Measurements from ENCODE around the gene NRTN.
"Not testable (repeated sequence)": the region's sequence is repeated elsewhere in the genome, so short reads cannot be mapped to it uniquely, and the experiment has no call there.

NRTN gene

DNA sequence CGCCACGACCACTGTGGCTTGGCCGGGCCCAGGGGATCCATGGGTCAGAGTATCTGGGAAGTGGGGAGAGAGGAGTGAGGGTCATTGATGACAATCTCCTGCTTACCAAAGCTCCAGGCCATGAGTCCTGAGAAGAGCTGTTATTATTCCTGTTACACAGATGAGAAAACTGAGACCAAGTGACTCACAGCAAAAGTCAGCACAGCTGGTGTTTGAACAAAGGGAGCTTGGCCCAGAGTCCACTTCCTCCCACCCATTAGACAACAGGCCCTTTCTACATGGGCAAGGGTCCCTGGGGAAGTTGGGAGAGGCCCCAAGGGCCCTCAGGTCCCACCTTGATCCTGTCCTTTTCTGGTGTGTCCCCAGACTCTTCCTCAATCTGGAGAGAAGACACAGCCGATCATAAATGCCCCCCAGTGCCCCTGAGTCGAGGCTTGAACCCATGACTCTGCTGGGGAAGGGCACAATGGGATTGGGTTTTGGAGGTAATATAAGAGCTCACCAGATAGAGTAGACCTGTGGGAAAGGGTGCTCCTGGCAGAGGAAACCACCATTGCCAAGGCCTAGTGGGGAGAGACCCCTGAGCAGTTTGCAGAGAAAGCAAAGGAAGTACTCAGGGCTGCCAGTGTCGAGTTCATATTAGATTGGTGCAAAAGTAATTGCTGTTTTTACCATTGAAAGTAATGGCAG, 27.8 kb downstream of the NRTN start:
- in situ Hi-C loops (cut with HindIII; ENCODE audit: low sequenced_read_pairs), result no loop called here

DNA sequence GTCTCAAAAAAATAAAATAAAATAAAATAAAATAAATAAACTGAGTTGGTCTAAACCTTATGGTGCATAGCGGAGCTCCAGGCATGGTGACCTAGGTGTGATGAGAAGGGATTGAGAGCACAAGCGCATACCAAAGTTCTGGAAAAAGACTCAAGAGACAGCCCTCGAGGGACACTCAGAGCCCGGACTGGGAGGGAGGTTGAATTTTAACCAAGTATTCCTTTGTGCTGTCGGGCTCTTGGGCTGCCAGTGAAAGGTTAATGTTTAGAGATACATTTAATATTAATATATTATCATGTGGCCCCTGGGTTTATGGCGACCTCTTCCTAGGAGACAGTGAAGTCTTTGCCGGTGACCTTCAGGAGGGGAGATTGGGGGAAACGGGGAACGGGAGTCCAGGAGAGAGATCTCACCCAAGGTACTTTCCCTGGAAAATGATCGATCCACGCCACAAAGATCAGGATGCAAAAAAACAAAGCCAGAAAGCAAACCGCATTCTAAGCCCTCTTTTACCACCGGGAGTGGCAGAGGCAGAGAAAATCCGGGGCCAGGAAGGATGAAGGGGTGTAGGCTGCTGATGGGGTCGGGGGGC, 33.0 kb downstream of the NRTN start:
- in situ Hi-C loops (cut with HindIII; ENCODE audit: low sequenced_read_pairs), result no loop called here

DNA sequence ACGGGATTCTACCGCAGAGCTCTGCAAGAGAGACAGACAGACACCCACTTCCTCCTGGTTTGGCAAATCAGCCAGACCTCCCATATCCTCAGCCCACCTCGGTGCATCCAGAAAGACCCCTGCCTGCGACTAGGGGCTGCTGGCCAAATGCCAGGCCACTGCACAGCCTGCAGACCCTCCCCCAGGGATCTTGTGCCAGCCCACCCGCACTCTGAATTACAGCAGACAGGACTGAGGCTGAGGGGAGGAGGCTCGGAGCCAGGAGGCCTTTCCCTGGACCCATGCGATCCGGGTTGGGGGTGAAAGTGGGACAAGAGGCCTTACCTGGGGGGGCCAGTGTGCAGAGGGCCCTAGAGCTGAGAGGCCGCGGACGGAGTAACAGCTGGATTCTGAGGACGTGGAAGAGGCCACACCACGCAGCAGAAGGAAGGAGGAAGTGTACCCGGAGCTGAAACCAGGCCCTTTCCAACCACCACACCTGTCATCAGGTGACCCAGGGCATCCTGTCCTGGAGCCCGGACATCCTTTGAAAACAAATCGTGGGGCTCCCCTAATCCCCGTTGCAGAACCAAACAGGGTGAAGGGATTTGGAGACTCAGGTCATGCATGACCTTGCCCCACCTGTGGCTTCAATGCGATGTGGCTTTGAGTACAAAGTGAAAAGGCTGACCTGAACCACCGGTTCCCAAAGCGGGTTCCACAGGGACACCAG, 33.6 kb downstream of the NRTN start:
- in situ Hi-C loops (cut with HindIII; ENCODE audit: low sequenced_read_pairs), result no loop called here

DNA sequence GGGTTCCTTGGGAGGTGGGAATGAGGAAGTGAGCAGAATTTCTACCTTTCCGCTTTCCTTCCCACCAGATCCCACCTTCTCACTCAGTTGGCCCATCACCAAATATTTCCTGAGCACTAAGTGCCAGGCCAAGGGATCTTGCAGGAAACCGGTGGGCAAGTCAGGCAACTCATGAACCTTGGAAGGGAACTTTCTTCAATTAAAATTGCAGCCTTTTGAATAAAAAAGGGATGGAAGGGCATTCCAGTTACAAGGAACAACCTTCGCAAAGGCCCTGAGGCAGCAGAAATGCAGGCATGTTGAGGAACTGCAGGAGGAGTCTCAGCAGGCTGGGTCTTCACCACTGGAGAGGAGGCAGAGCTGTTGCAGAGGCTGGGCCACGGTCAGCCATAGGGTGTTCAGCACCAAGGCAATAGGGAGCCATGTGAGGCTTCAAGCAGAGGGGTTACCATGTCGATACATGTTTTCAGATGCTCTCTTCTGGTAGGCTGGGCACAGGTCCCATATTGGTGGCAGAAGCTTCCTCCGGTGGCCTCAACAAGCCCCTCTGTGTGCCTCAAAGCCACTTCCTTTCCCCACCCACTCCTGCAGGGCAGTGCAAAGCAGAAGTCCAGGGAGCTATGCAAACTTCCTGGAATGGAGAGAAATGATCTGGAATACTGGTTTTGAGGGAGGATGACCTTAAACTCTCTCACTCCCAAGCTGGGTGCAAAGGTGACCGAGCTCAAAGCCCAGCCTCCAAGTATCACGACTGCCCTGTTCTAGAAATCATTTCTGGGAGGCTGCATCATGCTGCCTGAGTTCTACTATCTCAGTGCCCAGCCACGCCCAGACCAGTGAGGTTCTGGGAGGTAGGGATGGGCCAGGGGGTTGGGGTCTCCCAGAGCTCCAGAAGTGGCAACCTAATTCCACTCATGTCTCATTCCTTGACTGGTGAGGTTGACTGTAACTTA, 34.5 kb downstream of the NRTN start, which contains the start of gene FUT6:
Gene FUT6 (minus strand): TSS at position 638 of the 953 bp plus-strand sequence. CDS start 7,135 bp downstream, outside the sequence.
- in situ Hi-C loops (cut with HindIII; ENCODE audit: low sequenced_read_pairs), result no loop called here

DNA sequence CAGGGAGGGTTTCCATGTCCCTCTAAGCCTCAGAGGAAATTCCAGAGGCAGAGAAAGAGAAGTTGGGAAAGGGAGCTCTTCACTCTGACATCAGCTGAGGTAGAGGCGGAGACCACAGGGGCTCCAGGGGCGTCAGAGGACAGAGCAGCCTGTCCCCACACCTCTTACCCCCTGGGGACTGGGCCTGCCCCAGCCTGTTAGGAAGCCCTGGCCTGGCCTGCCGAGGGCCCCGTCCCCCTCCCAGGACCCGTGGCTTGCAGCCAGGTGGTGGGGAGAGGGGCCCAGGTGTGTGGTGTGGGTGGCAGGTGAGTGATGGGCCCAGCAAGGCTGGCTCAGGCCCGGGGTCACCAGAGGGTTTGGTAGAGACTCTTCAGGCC, 36.9 kb downstream of the NRTN start:
- in situ Hi-C loops (cut with HindIII; ENCODE audit: low sequenced_read_pairs), result not testable (repeated sequence)

DNA sequence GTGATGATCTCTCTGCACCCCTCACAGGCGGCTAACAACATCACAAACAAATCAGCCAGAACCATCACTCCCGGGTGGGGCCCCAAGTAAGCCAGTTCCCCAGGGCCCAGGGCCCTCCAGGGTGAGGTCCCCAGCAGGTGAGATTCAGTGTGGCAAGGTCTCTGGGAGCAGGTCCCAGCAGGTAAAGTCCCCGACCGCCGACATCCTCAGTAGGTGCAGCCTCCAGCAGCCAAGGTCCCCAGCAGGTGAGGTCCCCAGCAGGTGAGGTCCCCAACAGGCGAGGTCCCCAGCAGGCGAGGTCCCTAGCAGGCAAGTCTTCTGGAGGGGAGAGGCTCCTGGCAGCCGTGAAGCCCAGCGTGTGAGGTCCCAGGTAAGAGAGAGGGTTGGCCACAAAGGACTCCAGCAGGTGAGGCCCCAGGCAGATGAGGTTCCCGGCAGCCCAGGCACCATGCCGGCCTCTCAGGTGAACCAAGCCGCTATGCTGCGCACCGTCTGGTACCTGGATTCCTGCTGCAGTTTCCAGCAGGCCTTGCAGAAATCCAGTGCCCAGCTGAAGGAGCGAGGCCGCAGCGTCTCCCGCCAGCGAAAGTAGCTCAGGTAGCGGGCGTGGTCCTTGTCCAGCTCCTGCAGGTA, 38.5 kb downstream of the NRTN start:
- in situ Hi-C loops (cut with HindIII; ENCODE audit: low sequenced_read_pairs), result no loop called here

DNA sequence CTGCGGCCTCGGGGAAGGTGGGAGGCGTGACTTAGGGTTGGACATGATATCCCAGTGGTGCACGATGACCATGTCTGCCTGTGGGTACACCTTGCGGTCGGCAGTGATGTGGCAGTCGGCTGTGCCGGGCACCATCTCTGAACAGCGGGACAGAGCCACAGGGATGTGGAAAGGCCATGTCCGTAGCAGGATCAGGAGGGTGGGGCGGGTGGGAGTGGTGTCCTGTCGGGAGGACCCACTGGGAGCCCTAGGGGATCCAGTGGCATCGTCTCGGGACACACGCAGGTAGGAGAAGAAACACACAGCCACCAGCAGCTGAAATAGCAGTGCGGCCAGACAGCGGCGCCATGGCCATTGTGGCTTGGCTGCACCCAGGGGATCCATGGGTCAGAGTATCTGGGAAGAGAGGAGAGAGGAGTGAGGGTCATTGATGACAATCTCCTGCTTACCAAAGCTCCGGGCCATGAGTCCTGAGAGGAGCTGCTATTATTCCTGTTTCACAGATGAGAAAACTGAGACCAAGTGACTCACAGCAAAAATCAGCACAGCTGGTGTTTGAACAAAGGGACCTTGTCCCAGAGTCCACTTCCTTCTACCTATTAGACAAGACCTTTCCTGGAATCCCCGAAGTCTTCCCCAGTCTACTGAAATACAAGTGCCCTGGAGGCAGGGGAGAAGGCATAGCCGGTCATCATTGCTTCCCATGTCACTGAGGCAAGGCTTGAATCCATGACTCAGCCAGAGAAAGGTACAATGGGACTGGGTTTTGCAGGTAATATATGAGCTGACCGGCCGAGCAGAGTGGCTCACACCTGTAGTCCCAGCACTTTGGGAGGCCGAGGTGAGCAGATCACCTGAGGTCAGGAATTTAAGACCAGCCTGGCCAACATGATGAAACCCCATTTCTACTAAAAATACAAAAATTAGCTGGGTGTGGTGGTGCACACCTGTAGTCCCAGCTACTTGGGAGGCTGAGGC, 39.9 kb downstream of the NRTN start:
- in situ Hi-C loops (cut with HindIII; ENCODE audit: low sequenced_read_pairs), result no loop called here

DNA sequence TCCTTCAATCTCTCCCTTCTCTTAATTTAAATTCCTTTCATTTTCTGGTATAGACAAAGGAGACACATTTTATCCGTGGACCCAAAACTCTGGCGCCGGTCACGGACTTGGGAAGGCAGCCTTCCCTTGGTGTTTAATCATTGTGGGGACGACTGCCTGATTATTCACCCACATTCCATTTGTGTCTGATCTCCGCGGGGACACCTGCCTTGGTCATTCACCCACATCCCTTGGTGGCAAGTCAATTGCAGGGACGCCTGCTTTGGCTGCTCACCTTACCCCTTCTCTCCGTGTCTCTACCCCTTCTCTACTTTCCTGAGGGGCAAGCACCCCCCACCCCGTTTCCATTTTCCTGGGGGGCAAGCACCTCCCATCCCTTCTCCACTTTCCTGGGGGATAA, 43.0 kb downstream of the NRTN start:
- in situ Hi-C loops (cut with HindIII; ENCODE audit: low sequenced_read_pairs), result not testable (repeated sequence)

DNA sequence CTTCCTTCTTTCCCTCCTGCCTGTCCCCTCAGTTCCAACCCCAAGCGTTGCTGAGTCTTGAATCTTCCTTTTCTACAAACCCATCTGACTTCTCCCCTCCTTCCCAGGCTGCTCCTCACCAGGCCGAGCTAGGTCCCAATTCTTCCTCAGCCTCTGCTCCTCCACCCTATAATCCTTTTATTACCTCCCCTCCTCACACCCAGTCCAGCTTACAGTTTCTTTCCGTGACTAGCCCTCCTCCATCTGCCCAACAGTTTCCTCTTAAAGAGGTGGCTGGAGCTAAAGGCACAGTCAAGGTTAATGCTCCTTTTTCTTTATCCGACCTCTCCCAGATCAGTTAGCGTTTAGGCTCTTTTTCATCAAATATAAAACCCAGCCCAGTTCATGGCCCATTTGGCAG, 43.8 kb downstream of the NRTN start:
- in situ Hi-C loops (cut with HindIII; ENCODE audit: low sequenced_read_pairs), result not testable (repeated sequence)

DNA sequence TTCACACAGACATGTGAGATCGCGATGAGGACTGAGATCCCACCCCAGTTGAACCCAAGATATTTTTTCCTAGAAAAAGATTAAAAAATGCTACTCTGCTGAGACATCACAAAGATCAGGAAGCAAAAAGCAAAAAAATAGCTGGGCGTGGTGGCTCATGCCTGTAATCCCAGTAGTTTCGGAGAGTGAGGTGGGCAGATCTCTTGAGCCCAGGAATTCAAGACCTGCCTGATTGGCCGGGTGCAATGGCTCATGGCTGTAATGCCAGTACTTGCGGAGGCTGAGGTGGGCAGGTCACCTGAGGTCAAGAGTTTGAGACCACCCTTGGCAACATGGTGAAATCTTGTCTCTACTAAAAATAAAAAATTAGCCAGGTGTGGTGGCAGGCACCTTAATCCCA, 45.3 kb downstream of the NRTN start:
- in situ Hi-C loops (cut with HindIII; ENCODE audit: low sequenced_read_pairs), result no loop called here

DNA sequence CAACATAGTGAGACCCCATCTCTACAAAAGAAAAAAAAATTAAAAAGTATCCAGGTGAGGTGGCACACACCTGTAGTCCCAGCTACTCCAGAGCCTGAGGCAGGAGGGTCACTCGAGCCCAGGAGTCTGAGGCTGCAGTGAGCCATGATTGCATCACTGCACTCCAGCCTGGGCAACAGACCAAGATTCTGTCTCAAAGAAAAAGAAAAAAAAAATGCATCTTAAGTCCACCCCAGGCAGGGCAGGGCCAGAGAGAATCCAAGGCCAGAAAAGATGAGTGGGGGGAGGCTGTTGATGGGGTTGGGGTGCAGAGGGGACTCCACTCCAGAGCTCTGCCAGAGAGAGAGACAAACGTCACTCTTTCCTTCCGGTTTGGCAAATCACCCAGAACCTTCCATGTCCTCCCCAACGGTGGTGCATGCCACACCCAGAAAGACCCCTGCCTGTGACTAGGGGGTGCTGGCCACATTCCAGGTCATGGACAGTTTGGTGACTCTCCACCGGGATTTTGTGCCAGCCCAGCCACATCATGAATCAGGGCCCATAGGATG, 46.0 kb downstream of the NRTN start:
- in situ Hi-C loops (cut with HindIII; ENCODE audit: low sequenced_read_pairs), result no loop called here

DNA sequence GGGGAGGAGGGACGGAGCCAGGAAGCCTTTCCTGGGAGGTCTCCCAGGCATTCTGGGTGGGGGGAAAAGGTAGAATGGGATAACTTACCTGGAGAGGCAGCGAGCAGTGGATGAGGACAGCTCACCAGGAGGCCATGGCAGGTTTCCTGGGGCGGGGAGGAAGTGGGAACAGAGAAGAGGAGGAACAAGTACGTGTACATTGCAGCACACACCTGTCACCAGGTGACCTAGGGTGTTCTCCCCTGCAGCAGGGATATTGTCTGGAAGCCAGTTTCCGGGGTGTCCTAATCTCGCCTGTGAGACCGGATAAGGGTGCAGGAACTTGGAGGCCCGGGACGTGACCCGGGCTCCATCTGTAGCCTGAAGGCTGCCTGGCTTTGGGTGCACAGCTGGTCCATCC, 46.4 kb downstream of the NRTN start, which contains the start of gene FUT3:
Gene FUT3 (minus strand): TSS at position 148 of the 400 bp plus-strand sequence.
- in situ Hi-C loops (cut with HindIII; ENCODE audit: low sequenced_read_pairs), result no loop called here

DNA sequence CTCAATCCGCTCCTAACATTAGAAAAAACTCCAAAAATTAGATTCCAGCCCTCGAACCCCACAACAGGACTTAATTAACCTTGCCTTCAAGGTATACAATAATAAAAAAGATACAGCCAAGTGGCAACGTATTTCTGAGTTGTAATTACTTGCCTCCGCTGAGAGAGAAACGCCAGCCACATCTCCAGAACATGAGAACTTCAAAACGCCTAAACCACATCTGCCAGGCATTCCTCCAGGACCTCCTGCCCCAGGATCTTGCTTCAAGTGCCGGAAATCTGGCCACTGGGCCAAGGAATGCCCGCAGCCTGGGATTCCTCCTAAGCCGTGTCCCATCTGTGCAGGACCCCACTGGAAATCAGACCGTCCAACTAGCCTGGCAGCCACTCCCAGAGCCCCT, 49.3 kb downstream of the NRTN start:
- in situ Hi-C loops (cut with HindIII; ENCODE audit: low sequenced_read_pairs), result not testable (repeated sequence)

DNA sequence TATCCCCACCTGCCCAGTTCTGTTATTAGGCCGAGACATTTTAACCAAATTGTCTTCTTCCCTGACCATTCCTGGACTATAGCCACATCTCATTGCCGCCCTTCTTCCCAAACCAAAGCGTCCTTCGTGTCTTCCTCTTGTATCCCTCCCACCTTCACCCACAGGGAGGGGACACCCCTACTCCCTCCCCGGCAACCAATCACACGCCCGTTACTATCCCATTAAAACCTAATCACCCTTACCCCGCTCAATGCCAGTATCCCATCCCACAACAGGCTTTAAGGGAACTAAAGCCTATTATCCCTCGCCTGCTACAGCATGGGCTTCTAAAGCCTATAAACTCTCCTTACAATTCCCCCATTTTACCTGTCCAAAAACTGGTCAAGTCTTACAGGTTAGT, 50.3 kb downstream of the NRTN start:
- in situ Hi-C loops (cut with HindIII; ENCODE audit: low sequenced_read_pairs), result not testable (repeated sequence)

DNA sequence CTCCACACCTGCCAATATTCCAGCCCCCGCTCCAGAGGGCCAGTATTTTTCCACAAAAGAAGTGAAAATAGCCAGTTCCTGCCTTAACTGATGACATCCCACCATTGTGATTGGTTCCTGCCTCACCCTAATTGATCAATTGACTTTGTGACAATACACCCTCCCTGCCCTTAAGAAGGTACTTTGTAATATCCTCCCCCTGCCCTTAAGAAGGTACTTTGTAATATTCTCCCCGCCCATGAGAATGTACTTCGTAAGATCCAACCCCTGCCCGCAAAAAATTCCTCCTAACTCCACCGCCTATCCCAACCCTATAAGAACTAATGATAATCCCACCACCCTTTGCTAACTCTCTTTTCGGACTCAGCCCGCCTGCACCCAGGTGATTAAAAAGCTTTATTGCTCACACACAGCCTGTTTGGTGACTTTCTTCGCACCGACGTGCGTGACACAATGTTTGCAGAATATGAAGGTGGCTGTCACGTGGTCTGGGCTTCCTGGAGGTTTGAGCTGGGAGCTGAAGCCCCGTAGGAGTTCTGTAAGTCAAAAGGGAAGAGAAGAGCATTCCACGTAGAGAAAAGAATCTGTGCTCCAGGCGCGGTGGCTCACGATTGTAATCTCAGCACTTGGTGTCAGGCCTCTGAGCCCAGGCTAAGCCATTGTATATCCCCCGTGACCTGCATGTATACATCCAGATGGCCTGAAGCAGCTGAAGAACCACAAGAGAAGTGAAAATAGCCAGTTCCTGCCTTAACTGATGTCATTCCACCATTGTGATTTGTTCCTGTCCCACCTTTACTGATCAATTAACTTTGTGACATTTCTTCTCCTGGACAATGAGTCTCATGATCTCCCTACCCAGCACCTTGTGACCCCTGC, 52.6 kb downstream of the NRTN start:
- in situ Hi-C loops (cut with HindIII; ENCODE audit: low sequenced_read_pairs), result no loop called here

DNA sequence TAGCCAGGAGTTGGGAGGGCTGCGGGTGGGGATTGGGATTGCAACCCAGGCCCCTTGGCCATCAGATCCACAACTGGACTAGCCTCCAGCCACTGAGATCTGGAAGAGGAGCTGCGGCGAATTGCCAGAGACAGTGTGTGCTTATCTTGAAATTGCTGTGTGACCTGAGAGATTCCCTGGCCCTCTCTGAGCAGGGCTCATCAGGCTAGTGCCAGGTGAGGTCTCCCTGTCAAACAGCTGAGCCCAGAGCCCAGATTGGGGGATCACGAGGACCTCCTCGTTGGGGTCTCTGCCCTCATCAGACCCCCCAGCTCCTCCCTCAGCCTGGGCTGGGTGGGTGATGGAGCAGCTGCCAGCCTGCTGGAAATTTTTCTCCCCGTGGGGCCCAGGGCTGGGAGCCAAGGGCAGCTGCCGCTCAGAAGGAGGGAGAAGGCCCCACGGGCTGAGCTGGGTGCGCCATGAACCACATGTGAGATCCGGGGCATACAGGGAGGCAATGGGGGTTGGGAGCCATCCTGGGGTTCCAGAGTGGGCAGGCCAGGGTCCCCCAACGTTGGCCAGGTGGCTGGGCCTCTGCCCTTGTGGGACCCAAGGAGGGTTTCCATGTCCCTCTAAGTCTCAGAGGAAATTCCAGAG, 58.3 kb downstream of the NRTN start:
- in situ Hi-C loops (cut with HindIII; ENCODE audit: low sequenced_read_pairs), result no loop called here

DNA sequence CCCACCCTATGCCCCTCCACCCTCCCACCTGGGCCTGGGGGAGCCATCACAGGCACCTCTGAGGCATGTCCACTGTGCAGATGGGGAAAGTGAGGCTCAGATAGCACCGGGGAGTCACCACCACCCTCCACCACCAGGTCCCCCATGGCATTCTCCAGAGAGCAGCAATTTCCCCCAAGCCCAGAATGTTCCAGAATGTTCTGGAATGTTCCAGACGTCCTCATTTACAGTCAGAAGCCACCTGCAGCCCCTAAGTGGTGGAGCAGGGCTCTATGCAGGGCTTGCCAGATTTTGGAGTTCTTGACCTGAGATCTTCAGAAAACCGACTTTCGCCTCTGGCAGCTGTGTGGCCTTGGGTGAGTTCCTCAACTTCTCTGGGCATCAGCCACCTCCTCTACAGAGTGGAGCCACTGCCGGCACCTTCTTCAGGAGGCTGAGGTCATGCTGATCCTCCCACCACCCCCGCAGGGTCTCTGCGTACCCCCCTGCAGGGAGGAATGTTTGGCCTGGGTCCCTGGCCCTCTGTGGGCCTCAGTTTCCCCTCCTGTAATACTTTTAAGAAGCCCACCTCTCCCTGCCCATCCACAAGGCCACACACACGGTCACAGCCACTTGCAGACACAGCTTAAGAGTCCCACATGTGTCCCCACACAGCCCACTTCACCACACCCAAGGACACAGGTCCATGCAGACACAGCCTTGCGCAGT, 59.3 kb downstream of the NRTN start:
- in situ Hi-C loops (cut with HindIII; ENCODE audit: low sequenced_read_pairs), result no loop called here

Measured in DLD1 (cell line).